Stimulated activated CD4-positive, alpha-beta T cell treated with anti-CD3 and anti-CD28 coated beads, Interleukin-2, amount 100 ng/mL, for 48 hours (primary cell): ENCODE results near the gene DYDC2.
"Not testable (repeated sequence)": the region's sequence is repeated elsewhere in the genome, so short reads cannot be mapped to it uniquely, and the experiment has no call there.

Experiments used
- DNase-seq, 2 donors: peaks; one replicate each; pipeline ENCODE4 v3.0.0-alpha.2; 2020

DYDC2 gene

DNA sequence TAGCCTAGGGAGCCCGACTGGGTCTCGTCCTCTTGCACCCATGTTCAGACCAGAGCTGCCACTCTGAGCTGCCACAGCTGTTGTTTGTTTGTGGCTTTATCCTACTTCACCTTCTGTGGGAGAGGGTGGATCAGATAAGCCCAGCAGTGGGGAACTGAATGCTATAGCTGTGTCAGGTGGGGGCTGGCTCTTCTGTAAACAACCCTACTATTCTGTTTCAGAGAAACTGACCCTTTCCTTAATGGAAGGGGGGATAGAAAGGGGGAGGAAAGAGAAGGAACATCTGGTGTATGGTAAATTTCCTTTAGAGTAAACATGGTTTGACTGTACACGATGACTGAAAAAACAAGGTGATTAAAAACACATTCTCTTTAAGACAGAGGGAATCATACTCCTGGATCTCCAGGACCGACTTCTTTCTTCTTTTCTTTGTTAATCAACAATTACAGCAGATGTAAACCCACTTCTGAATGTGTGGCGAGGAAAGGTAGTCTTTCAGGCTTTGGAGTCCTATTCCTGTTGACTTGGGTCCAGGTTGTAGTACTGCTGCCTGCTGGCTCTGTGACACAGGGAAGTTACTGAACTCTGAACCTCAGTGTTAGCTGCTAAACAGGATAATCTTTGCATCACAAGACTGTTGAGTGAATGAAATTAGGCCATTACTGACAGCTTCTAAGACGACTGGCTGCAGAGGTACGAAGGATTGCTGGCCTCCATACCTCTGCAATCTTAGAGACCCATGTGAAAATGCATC is 57.7 kb downstream of the DYDC2 start:
- DNase-seq: no peak

DNA sequence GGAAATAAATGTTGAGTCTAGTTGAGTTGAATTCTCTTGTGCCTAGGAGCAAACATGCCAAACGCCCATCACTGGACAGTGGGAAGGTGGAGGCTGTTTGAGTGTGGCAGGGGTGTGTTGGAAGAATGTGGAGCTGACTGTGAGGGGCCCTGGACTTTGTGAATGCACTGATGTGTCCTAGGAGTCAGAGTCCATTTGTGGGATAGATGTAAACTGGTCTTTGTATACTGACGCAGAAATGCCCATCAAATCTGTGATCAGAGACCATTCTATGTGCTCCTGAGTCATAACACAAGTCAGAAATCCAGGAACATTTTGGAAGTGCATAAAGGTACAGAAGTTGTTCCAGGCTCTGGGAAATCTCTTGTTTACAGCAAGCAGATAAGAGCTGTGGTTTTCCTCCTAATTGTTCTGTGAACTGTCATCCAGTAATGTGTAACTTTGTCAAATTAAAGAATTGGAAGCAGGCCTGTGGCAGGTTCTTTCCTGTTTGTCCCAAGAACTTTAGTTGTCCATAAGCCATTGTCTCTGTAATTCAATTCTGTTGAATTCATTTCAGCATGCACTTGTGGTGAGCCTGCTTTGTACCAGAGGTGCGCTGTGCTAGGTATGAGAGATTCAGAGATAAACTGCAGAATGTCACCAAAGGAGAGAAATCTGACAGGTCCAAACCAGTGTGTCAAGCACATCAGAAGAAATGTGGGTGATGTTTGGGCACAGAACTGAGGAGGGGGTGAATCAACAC is 59.3 kb downstream of the DYDC2 start:
- no peak for DNase-seq

DNA sequence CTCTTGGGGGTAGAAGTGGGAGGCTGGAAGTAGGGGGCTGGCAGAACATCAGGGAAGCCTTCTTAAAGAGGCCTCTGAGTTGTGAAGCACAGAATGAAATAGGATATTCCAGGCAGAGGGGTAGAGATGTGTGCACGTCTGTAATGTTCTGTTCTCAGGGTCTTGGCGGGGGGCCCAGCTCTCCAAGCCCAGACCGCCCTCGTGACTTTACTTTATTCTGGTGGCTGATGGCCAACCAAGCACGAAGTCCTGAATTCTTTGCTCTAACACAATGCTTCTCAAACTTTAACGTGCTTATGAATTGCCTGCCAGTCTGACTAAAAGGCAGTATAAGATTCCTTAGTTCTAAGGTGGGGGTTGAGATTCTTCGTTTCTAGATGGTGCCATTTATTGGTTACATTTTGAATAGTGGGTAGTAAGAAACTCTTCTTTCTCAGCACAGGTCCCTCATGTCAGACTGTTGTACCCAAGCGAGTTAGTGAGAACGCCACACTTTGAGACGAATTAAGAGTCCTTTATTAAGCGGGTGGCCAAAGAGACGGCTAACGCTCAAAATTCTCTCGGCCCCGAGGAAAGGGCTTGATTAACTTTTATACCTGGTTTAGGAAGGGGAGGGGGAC is 60.0 kb downstream of the DYDC2 start:
- DNase-seq: no peak

DNA sequence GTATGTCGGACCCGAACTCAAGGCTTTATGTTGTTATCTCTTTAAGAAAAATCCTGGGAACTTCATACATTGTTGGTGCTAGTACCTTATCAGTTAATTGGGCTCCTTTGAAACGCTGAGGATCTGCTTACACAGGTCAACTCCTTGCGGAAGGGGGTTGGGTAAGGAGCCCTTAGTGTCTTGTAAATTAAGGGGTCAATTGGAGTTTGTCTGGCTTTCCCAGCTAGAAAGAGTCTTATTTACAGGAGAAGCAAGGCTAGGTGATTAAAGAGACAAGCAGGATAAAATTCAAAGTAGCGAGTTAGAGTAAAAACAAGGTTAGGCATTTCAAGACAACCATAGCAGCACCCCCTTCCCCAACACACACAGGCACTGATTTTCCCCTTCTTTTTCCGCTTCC is 60.7 kb downstream of the DYDC2 start:
- not testable (repeated sequence) for DNase-seq
